Smooth muscle cell (in vitro differentiated cells): ENCODE data around the gene RNU6-1. TPM values are rescaled to one million over a fixed set of nuclear protein-coding genes. Genes with fewer than 3 reads are reported as not detected.

ENCODE experiments used
- DNase-seq: peaks from one replicate; lab custom pipeline; 2025; ENCODE audit not compliant: unreplicated experiment; lab: John Stamatoyannopoulos, UW
- H2AFZ ChIP-seq: fragments of 200-600 bp; sonication (generic); 2 replicates; pipeline ENCODE4 v1.6.0; 2016; ENCODE audit warnings: antibody characterized with exemption, low read depth, mild to moderate bottlenecking
- H3F3A ChIP-seq: fragments of 200-600 bp; sonication (generic); 2 replicates; pipeline ENCODE4 v1.6.0; 2017; ENCODE audit warnings: antibody characterized with exemption, low read depth
- H3K27ac ChIP-seq: fragments of 200-600 bp; sonication (generic); 2 replicates; pipeline ENCODE4 v1.5.1; 2016; ENCODE audit warnings: low read depth, mild to moderate bottlenecking
- H3K27me3 ChIP-seq: fragments of 200-600 bp; sonication (generic); 2 replicates; pipeline ENCODE4 v1.6.1; 2016; ENCODE audit warnings: low read depth, mild to moderate bottlenecking
- H3K36me3 ChIP-seq: fragments of 200-600 bp; sonication (generic); 2 replicates; pipeline ENCODE4 v1.5.1; 2016; ENCODE audit warnings: low read depth
- H3K4me1 ChIP-seq: fragments of 200-600 bp; sonication (generic); 2 replicates; pipeline ENCODE4 v1.5.1; 2016; ENCODE audit warnings: low read depth
- H3K4me2 ChIP-seq: fragments of 200-600 bp; sonication (generic); 2 replicates; pipeline ENCODE4 v1.6.0; 2016; ENCODE audit warnings: mild to moderate bottlenecking
- H3K4me3 ChIP-seq: fragments of 200-600 bp; sonication (generic); 2 replicates; pipeline ENCODE4 v1.5.1; 2016; ENCODE audit warnings: mild to moderate bottlenecking
- H3K79me2 ChIP-seq: fragments of 200-600 bp; sonication (generic); 2 replicates; pipeline ENCODE4 v1.6.0; 2016; ENCODE audit warnings: low read depth, mild to moderate bottlenecking
- H3K9ac ChIP-seq: fragments of 200-600 bp; sonication (generic); 2 replicates; pipeline ENCODE4 v1.6.0; 2016; ENCODE audit warnings: low read depth
- H3K9me3 ChIP-seq: fragments of 200-600 bp; sonication (generic); replicated peaks from 2 replicates; pipeline ENCODE4 v1.5.1; 2016; ENCODE audit warnings: low read depth
- H4K20me1 ChIP-seq: fragments of 200-600 bp; sonication (generic); 2 replicates; pipeline ENCODE4 v1.6.0; 2016; ENCODE audit warnings: low read depth
- CTCF ChIP-seq: fragments of 200-600 bp; sonication (generic); IDR thresholded peaks from 2 replicates; pipeline ENCODE4 v1.5.1; 2017; ENCODE audit warnings: borderline replicate concordance, mild to moderate bottlenecking, antibody characterized with exemption; ENCODE audit not compliant: insufficient read depth, poor library complexity, severe bottlenecking
- WGBS: methylation state at CpG from one replicate; pipeline ENCODE4 v1.1.7; 2016; ENCODE audit warnings: low lambda C conversion rate; 5-methylcytosine and 5-hydroxymethylcytosine counted together
- polyA plus RNA-seq: library from polyadenylated mRNA; unstranded; fragments of >200 nt; fragmentation: Nextera tagmentation; extraction: Ambion mirVana; gene quantifications from 2 replicates; pipeline ENCODE4 v1.2.1, GENCODE V29; 2016
- total RNA-seq: library from RNA; depleted of rRNA; stranded (reverse); fragments of >200 nt; gene quantifications from 2 replicates; pipeline ENCODE4 v1.2.3, GENCODE V29; 2014

The RNU6-1 gene
- total and polyA plus RNA-seq, 2 experiments from 2014 or later = not detected

DNA sequence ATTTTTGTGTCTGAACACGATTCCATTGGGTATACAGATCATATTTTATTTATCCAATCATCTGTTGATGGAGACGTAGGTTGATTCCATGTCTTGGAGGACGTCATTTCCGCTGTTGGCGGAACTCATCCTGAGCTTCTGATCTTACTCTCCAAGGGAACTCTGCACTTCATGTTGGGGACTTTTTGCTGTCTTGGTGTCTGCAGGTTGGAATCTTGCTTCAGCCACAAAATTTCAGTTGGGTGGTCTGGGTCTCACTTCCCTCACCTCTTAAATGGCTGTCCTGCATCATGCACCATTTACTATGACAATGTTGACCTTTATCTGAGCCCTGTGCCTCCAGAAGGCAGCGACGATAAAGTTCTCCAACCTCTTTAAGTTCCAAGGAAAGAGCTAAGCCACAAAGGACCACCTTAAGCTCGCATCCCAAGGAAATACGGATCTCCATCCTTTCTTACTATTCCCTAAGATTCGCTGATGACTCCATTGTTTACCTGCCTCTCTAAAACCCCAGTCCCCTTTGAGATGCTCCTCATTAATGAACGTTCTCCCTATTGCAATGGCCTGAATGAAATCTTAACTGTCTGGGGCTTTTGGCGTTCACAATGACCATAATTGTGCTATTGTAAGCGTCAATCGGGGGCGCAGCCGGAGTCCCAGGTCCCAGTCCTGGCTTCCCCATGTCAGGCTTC, 23.1 kb upstream of the RNU6-1 start:
- Histone ChIP-seq H3K9ac (no peak overlapping the region), H3F3A (no peaks in the 10 kb centered on the region), H3K36me3 (no peaks in the 10 kb centered on the region), H3K27ac (no peak overlapping the region), H3K27me3 (no peaks in the 10 kb centered on the region), H4K20me1 (no peaks in the 10 kb centered on the region), H3K9me3 (no peaks in the 10 kb centered on the region), H3K4me3 (peak overlapping the region; percentile 43), H2AFZ (peak overlapping the region; percentile 91), H3K79me2 (no peaks in the 10 kb centered on the region), H3K4me1 (peaks cover 19% of the 10 kb centered on the region), H3K4me2 (peak overlapping the region; percentile 83)
- no peak for TF ChIP-seq CTCF
- WGBS = 72% methylated on average over 16 of the region's 16 CpGs
- DNase-seq = no peak

DNA sequence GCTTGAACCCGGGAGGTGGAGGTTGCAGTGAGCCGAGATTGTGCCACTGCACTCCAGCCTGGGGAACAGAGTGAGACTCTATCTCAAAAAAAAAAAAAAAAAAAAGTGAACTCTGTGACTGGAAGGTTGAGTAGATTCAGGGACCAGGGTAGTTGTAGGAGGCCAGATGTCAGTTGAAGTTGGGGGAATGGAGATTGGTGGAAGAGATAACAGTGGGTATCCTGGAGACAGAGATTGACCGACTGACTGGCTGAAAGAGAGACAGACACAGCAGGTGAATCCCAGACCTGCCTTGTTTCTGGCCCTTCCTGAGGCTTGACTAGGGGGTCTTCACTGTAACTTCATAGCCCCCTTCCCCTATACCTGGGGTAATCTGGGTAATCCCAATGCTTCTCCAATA, 22.1 kb upstream of the RNU6-1 start:
- no peak overlapping the region for H3K9ac ChIP-seq
- no peak overlapping the region for H3K27ac ChIP-seq
- WGBS = 85% methylated on average over 3 of the region's 3 CpGs
- no peaks in the 10 kb centered on the region for H3K27me3 ChIP-seq
- DNase-seq = no peak
- no peak for TF ChIP-seq CTCF
- no peaks in the 10 kb centered on the region for H3K9me3 ChIP-seq
- H3F3A ChIP-seq = no peaks in the 10 kb centered on the region
- no peak overlapping the region for H2AFZ ChIP-seq
- H3K79me2 ChIP-seq = no peaks in the 10 kb centered on the region
- H4K20me1 ChIP-seq = no peaks in the 10 kb centered on the region
- no peaks in the 10 kb centered on the region for H3K36me3 ChIP-seq
- no peak overlapping the region for H3K4me3 ChIP-seq
- H3K4me1 ChIP-seq = peaks cover 19% of the 10 kb centered on the region
- no peak overlapping the region for H3K4me2 ChIP-seq

GRCh38 chr15:67859331-67859946, 19.6 kb upstream of the RNU6-1 start:
- Histone ChIP-seq H2AFZ (no peak overlapping the region), H3K4me3 (no peak overlapping the region), H4K20me1 (no peaks in the 10 kb centered on the region), H3K79me2 (no peaks in the 10 kb centered on the region), H3K27ac (no peak overlapping the region), H3K9me3 (no peaks in the 10 kb centered on the region), H3K27me3 (no peaks in the 10 kb centered on the region), H3K4me1 (peaks cover 8% of the 10 kb centered on the region), H3F3A (no peaks in the 10 kb centered on the region), H3K36me3 (no peaks in the 10 kb centered on the region), H3K9ac (no peak overlapping the region), H3K4me2 (no peak overlapping the region)
- TF ChIP-seq CTCF = no peak
- no peak for DNase-seq
- 72% methylated on average over 5 of the region's 5 CpGs for WGBS

GRCh38 chr15:67857220-67857619, 17.4 kb upstream of the RNU6-1 start:
- H4K20me1 ChIP-seq = no peaks in the 10 kb centered on the region
- H3K27me3 ChIP-seq = no peaks in the 10 kb centered on the region
- no peak overlapping the region for H3K4me2 ChIP-seq
- H3K27ac ChIP-seq = no peak overlapping the region
- H3F3A ChIP-seq = no peaks in the 10 kb centered on the region
- H3K4me3 ChIP-seq = no peak overlapping the region
- no peaks in the 10 kb centered on the region for H3K79me2 ChIP-seq
- H3K9me3 ChIP-seq = no peaks in the 10 kb centered on the region
- no peak for TF ChIP-seq CTCF
- no peak overlapping the region for H3K9ac ChIP-seq
- H3K4me1 ChIP-seq = no peaks in the 10 kb centered on the region
- no peaks in the 10 kb centered on the region for H3K36me3 ChIP-seq
- no peak overlapping the region for H2AFZ ChIP-seq
- DNase-seq = no peak
- WGBS = 76% methylated on average over 3 of the region's 3 CpGs
